ENCODE data around the gene FAM3D. TPM values are rescaled to one million over a fixed set of nuclear protein-coding genes. Genes with fewer than 3 reads are reported as not detected.

The FAM3D gene
- total RNA-seq, 1 donor from 2014 or later = 5.8 TPM

DNA sequence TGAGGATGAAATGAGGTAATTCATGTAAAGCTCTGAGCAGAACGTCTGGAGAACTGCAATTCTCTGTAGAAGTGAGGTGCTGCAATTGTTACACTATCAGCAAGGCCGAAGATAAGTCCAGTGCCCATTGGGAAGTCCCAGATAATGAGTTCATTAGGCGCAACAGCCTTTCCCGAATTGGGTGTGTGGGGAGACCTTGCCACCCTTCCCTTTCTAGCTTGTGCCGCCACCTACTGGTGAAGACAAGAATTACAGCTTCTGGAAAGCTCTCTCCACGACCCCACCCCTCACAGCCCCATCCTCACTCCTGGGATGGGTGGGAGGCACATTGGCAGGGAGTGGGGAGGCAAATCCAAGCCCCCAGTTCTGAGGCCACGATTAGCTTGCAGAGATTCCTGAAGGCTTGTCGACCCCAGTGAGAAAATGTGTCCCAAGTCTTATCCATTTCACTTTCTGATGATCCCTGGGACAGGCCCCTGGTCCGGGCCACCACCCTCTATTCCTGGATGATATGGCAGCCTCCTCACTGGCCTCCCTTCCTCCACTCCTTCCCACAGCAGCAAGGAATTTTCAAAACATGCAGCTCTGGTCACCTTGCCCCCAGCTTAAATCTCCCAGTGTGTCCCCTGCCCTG is 36.4 kb downstream of the FAM3D start:
- no peak for DNase-seq
- Histone ChIP-seq H3K9me3 (no peaks in the 10 kb centered on the region), H3K4me1 (peaks cover 34% of the 10 kb centered on the region), H3K27me3 (ENCODE audit: low read depth) (peaks cover 1% of the 10 kb centered on the region), H3K36me3 (no peaks in the 10 kb centered on the region), H3K27ac (no peak overlapping the region), H3K4me3 (no peak overlapping the region)
- TF ChIP-seq, protein P1, sequence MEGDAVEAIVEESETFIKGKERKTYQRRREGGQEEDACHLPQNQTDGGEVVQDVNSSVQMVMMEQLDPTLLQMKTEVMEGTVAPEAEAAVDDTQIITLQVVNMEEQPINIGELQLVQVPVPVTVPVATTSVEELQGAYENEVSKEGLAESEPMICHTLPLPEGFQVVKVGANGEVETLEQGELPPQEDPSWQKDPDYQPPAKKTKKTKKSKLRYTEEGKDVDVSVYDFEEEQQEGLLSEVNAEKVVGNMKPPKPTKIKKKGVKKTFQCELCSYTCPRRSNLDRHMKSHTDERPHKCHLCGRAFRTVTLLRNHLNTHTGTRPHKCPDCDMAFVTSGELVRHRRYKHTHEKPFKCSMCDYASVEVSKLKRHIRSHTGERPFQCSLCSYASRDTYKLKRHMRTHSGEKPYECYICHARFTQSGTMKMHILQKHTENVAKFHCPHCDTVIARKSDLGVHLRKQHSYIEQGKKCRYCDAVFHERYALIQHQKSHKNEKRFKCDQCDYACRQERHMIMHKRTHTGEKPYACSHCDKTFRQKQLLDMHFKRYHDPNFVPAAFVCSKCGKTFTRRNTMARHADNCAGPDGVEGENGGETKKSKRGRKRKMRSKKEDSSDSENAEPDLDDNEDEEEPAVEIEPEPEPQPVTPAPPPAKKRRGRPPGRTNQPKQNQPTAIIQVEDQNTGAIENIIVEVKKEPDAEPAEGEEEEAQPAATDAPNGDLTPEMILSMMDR (IDR thresholded peaks at IDR 0.05) = peak; percentile 93
- intact Hi-C loops (cut with DNase I) = no loop called here
- ATAC-seq = peak; percentile 67 to 73

DNA sequence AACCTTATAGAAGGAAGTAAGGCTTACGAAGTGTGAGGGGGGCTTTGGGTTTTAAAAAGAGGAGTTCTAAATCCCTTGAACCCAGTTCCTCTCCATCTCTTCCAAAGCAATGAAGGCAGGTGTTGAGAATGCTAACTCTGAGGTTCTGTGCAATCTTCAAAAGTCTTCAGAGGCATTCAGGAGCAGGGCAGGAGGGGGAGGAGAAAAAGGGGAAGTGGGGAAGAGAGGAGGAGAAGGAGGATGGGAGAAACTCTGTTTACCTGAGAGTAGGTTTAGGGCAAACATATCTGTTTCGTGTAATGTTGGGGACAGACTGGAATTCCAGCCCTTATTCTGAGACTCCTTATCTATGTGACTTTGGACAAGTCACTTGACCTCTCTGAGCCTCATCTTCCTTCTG is 36.9 kb downstream of the FAM3D start:
- TF ChIP-seq, protein P1 (IDR thresholded peaks at IDR 0.05) = no peak
- ATAC-seq (no peak), DNase-seq (no peak)
- Histone ChIP-seq H3K27ac (peak overlapping the region; percentile 39), H3K36me3 (no peaks in the 10 kb centered on the region), H3K27me3 (ENCODE audit: low read depth) (no peaks in the 10 kb centered on the region), H3K4me1 (peaks cover 34% of the 10 kb centered on the region), H3K4me3 (no peak overlapping the region), H3K9me3 (no peaks in the 10 kb centered on the region)
- intact Hi-C loops (cut with DNase I) = loop anchor here (10.0 kb wide), 1 partner anchor 55 kb away; the partner anchor contains the start of gene FAM107A

DNA sequence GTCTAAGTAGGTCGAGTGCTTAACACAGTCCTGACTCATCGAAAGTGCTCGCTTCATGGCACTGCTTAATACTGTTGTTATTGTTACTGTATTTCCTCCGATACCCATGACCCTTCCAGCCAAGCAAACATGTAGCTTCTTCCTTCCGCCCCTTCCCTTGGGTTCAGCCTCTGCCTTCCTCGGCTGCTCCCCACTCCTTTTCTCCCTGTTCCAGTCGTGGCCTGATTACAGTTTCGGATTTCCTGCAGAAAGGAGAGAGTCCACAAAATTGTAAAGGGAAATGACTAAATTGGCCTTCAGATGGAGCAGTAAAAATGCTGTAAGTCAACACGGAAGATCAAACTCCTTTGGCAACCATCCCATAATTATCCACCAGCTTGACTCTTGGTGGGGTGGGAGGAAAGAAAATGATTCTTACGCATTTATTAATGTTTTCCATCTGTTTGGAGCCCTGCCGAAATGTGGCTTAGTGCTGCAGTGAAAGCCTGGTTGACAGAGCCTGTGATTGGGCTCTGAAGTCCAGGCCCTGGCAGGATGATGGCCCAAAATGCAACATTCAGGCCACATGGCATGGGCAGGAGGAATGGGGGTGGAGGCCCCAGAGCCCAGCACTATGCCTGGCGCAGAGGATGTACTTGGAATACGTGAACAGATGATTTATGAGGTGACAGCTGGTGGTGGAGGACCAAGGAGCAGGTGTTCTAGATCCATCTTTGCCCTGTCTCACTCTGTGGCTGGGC is 37.6 kb downstream of the FAM3D start:
- Histone ChIP-seq H3K4me1 (peaks cover 34% of the 10 kb centered on the region), H3K27ac (peak overlapping the region; percentile 39), H3K36me3 (no peaks in the 10 kb centered on the region), H3K4me3 (no peak overlapping the region), H3K27me3 (ENCODE audit: low read depth) (no peaks in the 10 kb centered on the region), H3K9me3 (no peaks in the 10 kb centered on the region)
- ATAC-seq (peak in 1 of 2 donors; percentile 11), DNase-seq (no peak)
- intact Hi-C loops (cut with DNase I) = loop anchor here (10.0 kb wide), 1 partner anchor 54 kb away; the partner anchor contains the start of gene FAM107A
- TF ChIP-seq, protein P1 (IDR thresholded peaks at IDR 0.05) = no peak

DNA sequence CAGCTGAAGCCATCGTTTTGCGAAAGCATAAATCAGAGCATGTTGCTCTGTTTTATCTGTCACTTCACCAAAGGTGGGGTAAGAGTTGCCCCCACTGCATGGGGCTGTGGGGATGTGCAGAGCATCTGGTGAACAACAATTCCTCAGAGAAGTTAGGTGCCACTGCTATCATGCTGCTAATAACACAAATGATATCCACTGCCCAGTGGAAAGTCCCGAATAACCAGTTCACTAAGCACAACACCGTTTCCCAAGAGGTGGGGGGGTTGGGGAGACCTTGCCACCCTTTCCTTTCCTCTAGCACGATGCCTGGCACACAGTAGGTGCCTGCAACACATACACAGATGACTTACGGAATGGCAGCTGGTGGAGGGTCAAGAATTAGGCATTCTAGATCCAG is 38.6 kb downstream of the FAM3D start:
- no peak overlapping the region for H3K4me3 ChIP-seq
- peaks cover 34% of the 10 kb centered on the region for H3K4me1 ChIP-seq
- DNase-seq = no peak
- no peaks in the 10 kb centered on the region for H3K9me3 ChIP-seq
- TF ChIP-seq, protein P1 (IDR thresholded peaks at IDR 0.05) = no peak
- no peaks in the 10 kb centered on the region for H3K27me3 ChIP-seq (ENCODE audit: low read depth)
- ATAC-seq = no peak
- H3K27ac ChIP-seq = peak overlapping the region; percentile 39
- no peaks in the 10 kb centered on the region for H3K36me3 ChIP-seq
- intact Hi-C loops (cut with DNase I) = loop anchor here (10.0 kb wide), 1 partner anchor 53 kb away; the partner anchor contains the start of gene FAM107A

DNA sequence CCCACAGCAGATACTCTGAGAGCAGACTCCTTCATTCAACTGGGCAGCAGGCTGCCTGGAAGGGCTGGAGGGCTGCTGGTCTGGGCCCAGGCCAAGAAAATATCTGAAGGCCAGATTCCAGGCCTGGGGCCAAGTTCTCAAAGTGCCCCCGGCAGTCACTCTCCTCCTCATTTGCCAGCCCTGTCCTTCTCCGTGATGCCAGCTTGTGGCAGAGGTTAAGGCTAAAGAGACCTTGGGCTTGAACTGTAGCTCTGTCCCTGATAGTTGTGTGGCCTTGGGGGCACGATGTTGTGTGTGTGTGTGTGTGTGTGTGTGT is 39.0 kb downstream of the FAM3D start:
- no peaks in the 10 kb centered on the region for H3K36me3 ChIP-seq
- TF ChIP-seq, protein P1 (IDR thresholded peaks at IDR 0.05) = no peak
- DNase-seq = no peak
- H3K9me3 ChIP-seq = no peaks in the 10 kb centered on the region
- peak; percentile 22 to 25 for ATAC-seq
- intact Hi-C loops (cut with DNase I) = loop anchor here (10.0 kb wide), 1 partner anchor 53 kb away; the partner anchor contains the start of gene FAM107A
- H3K4me3 ChIP-seq = no peak overlapping the region
- H3K27me3 ChIP-seq (ENCODE audit: low read depth) = no peaks in the 10 kb centered on the region
- H3K27ac ChIP-seq = no peak overlapping the region
- H3K4me1 ChIP-seq = peaks cover 34% of the 10 kb centered on the region

All from lower lobe of right lung (tissue), 2 donors.